ENCODE data around the gene DCDC2B.

Gene DCDC2B

GRCh38 chr1:32239337-32239736 is 30.4 kb downstream of the DCDC2B start:
- H3K4me3 ChIP-seq (ENCODE audit: control insufficient read depth, low read depth, low read length): no peak overlapping the region
- TF ChIP-seq CTCF (conservative IDR thresholded peaks at IDR 0.05; ENCODE audit: control insufficient read depth, insufficient read depth, low read depth, low read length): no peak
- DNase-seq (ENCODE audit: low read depth): no peak

GRCh38 chr1:32239790-32240139 is 30.9 kb downstream of the DCDC2B start:
- DNase-seq (ENCODE audit: low read depth): no peak
- TF ChIP-seq CTCF (conservative IDR thresholded peaks at IDR 0.05; ENCODE audit: control insufficient read depth, insufficient read depth, low read depth, low read length): no peak
- no peak overlapping the region for H3K4me3 ChIP-seq (ENCODE audit: control insufficient read depth, low read depth, low read length)

- H3K4me3 ChIP-seq (ENCODE audit: control insufficient read depth, low read depth, low read length): peak overlapping the region; percentile 46
- no peak for DNase-seq (ENCODE audit: low read depth)
- TF ChIP-seq CTCF (conservative IDR thresholded peaks at IDR 0.05; ENCODE audit: control insufficient read depth, insufficient read depth, low read depth, low read length): peak; percentile 7
Observed at GRCh38 chr1:32240140-32240951, 31.5 kb downstream of the DCDC2B start.

GRCh38 chr1:32241001-32241763 is 32.3 kb downstream of the DCDC2B start:
- DNase-seq (ENCODE audit: low read depth): peak; percentile 19

GRCh38 chr1:32242341-32242851 is 33.5 kb downstream of the DCDC2B start:
- DNase-seq (ENCODE audit: low read depth): no peak
- no peak for TF ChIP-seq CTCF (conservative IDR thresholded peaks at IDR 0.05; ENCODE audit: control insufficient read depth, insufficient read depth, low read depth, low read length)
- no peak overlapping the region for H3K4me3 ChIP-seq (ENCODE audit: control insufficient read depth, low read depth, low read length)

More at GRCh38 chr1:32241001-32241763, 32.3 kb downstream of the DCDC2B start:
- peak overlapping the region; percentile 46 for H3K4me3 ChIP-seq (ENCODE audit: control insufficient read depth, low read depth, low read length)
- no peak for TF ChIP-seq CTCF (conservative IDR thresholded peaks at IDR 0.05; ENCODE audit: control insufficient read depth, insufficient read depth, low read depth, low read length)

- H3K4me3 ChIP-seq (ENCODE audit: control insufficient read depth, low read depth, low read length): no peak within 1 kb of the TSS
- TF ChIP-seq CTCF (conservative IDR thresholded peaks at IDR 0.05; ENCODE audit: control insufficient read depth, insufficient read depth, low read depth, low read length): no peak
- peak; percentile 82 for DNase-seq (ENCODE audit: low read depth)
Observed at GRCh38 chr1:32246888-32247273, 38.0 kb downstream of the DCDC2B start, which contains the start of gene FAM167B. TSS of gene FAM167B (plus strand) at chr1:32247222. CDS start at chr1:32247422, 200 bp downstream.

Data from fibroblast of mammary gland (primary cell).